HCT116 (cell line): Measurements from ENCODE around the gene G6PC2. TPM values are rescaled to one million over a fixed set of nuclear protein-coding genes. Genes with fewer than 3 reads are reported as not detected.

Source experiments
- ATAC-seq: fragments of 200-7000 bp; cut with Tn5 transposase; 2 replicates; pipeline ENCODE4 v1.9.1; 2020; ENCODE audit warnings: mild to moderate bottlenecking, moderate library complexity
- BruUV-seq: library from RNA; stranded (reverse); fragments of 400-500 nt; replicated peaks from 2 replicates; lab custom pipeline; 2021; lab: Mats Ljungman, UMichigan
- CTCF ChIA-PET: fragments of 300-600 bp; sonication (Branson Sonifier 250); formaldehyde crosslinking; loops from one replicate; lab custom pipeline; 2021; ENCODE audit warnings: antibody characterized with exemption; lab: Charles Lee
- POLR2A ChIA-PET: fragments of 300-600, 350-600 bp; sonication (Branson Sonifier 250); formaldehyde crosslinking; loops from one replicate; lab custom pipeline; 2021; ENCODE audit warnings: antibody characterized with exemption; lab: Charles Lee
- RAD21 ChIA-PET, 2 experiments: fragments of 300-600 bp; sonication (Branson Sonifier 250); formaldehyde crosslinking; loops; one replicate each; lab custom pipeline; 2023; ENCODE audit warnings: low total read pairs in 2 of 2; ENCODE audit not compliant: uncharacterized antibody in 2 of 2, unreplicated experiment in 2 of 2, low non-redundant PET in 1 of 2; lab: Charles Lee
- DNase-seq: peaks from one replicate; pipeline ENCODE4 v3.0.0-alpha.2; 2010; ENCODE audit warnings: low read depth, low spot score
- H2AFZ ChIP-seq: fragments of 200-600 bp; shearing (Covaris generic), sonication (generic); 2 replicates; pipeline ENCODE4 v1.6.1; 2017; ENCODE audit warnings: low read depth, mixed run types, mixed read lengths, antibody characterized with exemption, low read length; ENCODE audit not compliant: poor library complexity, severe bottlenecking
- H3K27ac ChIP-seq: 2 replicates; pipeline ENCODE4 v1.5.1; 2012; ENCODE audit warnings: low read depth, low read length
- H3K27me3 ChIP-seq: fragments of 200-600 bp; sonication (generic); 2 replicates; pipeline ENCODE4 v1.6.1; 2016; ENCODE audit warnings: mixed run types, low read length, mixed read lengths; ENCODE audit not compliant: insufficient read depth
- H3K36me3 ChIP-seq, 2 experiments: fragments of 200-500 bp in 1 of 2; fragments of 200-600 bp in 1 of 2; sonication (Bioruptor generic) in 1 of 2; sonication (generic) in 1 of 2; 2 replicates each; pipeline versions ENCODE4 v1.5.1 to v1.6.1; 2014 to 2016; ENCODE audit warnings: low read length in 2 of 2, inconsistent platforms in 1 of 2, mixed read lengths in 1 of 2, mixed run types in 1 of 2; ENCODE audit not compliant: insufficient read depth in 2 of 2, control insufficient read depth in 1 of 2
- H3K4me1 ChIP-seq, 2 experiments: fragments of 200-600 bp in 1 of 2; sonication (generic) in 1 of 2; 2 replicates each; pipeline versions ENCODE4 v1.5.1 to v1.6.1; 2012 to 2017; ENCODE audit warnings: low read length in 2 of 2, inconsistent platforms in 1 of 2, mild to moderate bottlenecking in 1 of 2, mixed read lengths in 1 of 2, mixed run types in 1 of 2, moderate library complexity in 1 of 2; ENCODE audit not compliant: insufficient read depth in 2 of 2, control insufficient read depth in 1 of 2
- H3K4me2 ChIP-seq: fragments of 200-600 bp; sonication (generic); 2 replicates; pipeline ENCODE4 v1.6.1; 2017; ENCODE audit warnings: mixed run types, low read length, mixed read lengths
- H3K4me3 ChIP-seq, 2 experiments: fragments of 200-600 bp in 1 of 2; sonication (generic) in 1 of 2; replicated peaks in 1 of 2; 2 replicates each; pipeline ENCODE4 v1.5.1; 2011 to 2016; ENCODE audit warnings: low read length in 2 of 2, control low read depth in 1 of 2, low read depth in 1 of 2, mild to moderate bottlenecking in 1 of 2, mixed read lengths in 1 of 2, mixed run types in 1 of 2
- H3K79me2 ChIP-seq: fragments of 200-600 bp; sonication (generic); 2 replicates; pipeline ENCODE4 v1.6.1; 2017; ENCODE audit warnings: mild to moderate bottlenecking, mixed run types, low read length, moderate library complexity, mixed read lengths; ENCODE audit not compliant: insufficient read depth
- H3K9ac ChIP-seq: fragments of 200-600 bp; sonication (generic); 2 replicates; pipeline ENCODE4 v1.6.1; 2016; ENCODE audit warnings: low read length, mixed read lengths
- H3K9me2 ChIP-seq: fragments of 200-600 bp; sonication (generic), shearing (Covaris generic); 2 replicates; pipeline ENCODE4 v1.6.1; 2017; ENCODE audit warnings: mixed run types, mild to moderate bottlenecking, moderate library complexity; ENCODE audit not compliant: insufficient read depth
- H3K9me3 ChIP-seq, 2 experiments: fragments of 200-500 bp in 1 of 2; fragments of 200-600 bp in 1 of 2; sonication (Bioruptor generic) in 1 of 2; sonication (generic) in 1 of 2; 2 replicates each; pipeline ENCODE4 v1.6.1; 2014 to 2017; ENCODE audit warnings: low read length in 2 of 2, mixed read lengths in 2 of 2, inconsistent platforms in 1 of 2, low read depth in 1 of 2, mild to moderate bottlenecking in 1 of 2, mixed run types in 1 of 2, moderate library complexity in 1 of 2; ENCODE audit not compliant: control insufficient read depth in 1 of 2, insufficient read depth in 1 of 2
- H4K20me1 ChIP-seq: fragments of 200-600 bp; sonication (generic), shearing (Covaris generic); 2 replicates; pipeline ENCODE4 v1.6.1; 2017; ENCODE audit warnings: mixed run types, mild to moderate bottlenecking, moderate library complexity; ENCODE audit not compliant: insufficient read depth
- CBX3 ChIP-seq: IDR thresholded peaks from 2 replicates; pipeline ENCODE4 v1.6.1; 2012; ENCODE audit warnings: low read depth
- CEBPB ChIP-seq: IDR thresholded peaks from 2 replicates; pipeline ENCODE4 v1.6.1; 2012; ENCODE audit warnings: low read depth
- EGR1 ChIP-seq: IDR thresholded peaks from 2 replicates; pipeline ENCODE4 v1.6.1; 2012; ENCODE audit warnings: low read depth
- EZH2 ChIP-seq: fragments of 200-600 bp; sonication (generic); IDR thresholded peaks from 2 replicates; pipeline ENCODE4 v1.6.1; 2017; ENCODE audit warnings: antibody characterized with exemption, mixed run types
- FOSL1 ChIP-seq: IDR thresholded peaks from 2 replicates; pipeline ENCODE4 v1.6.1; 2012; ENCODE audit warnings: low read depth
- POLR2AphosphoS5 ChIP-seq: IDR thresholded peaks from 2 replicates; pipeline ENCODE4 v1.6.1; 2011; ENCODE audit warnings: mild to moderate bottlenecking, low read depth, low read length, moderate library complexity
- RAD21 ChIP-seq: IDR thresholded peaks from 2 replicates; pipeline ENCODE4 v1.6.1; 2012; ENCODE audit warnings: low read depth, mild to moderate bottlenecking
- SIN3A ChIP-seq: IDR thresholded peaks from 2 replicates; pipeline ENCODE4 v1.6.1; 2012; ENCODE audit warnings: low read depth
- SRF ChIP-seq: IDR thresholded peaks from 2 replicates; pipeline ENCODE4 v1.6.1; 2012; ENCODE audit warnings: low read depth
- TCF7L2 ChIP-seq: IDR thresholded peaks from 2 replicates; pipeline ENCODE4 v1.7.0; 2011; ENCODE audit warnings: borderline replicate concordance, inconsistent platforms; ENCODE audit not compliant: insufficient read depth, insufficient read length; ENCODE audit errors: extremely low read depth
- YY1 ChIP-seq: IDR thresholded peaks from 2 replicates; pipeline ENCODE4 v1.6.1; 2011; ENCODE audit warnings: low read length, low read depth, moderate library complexity, mild to moderate bottlenecking; ENCODE audit not compliant: insufficient replicate concordance; ENCODE audit errors: extremely low read depth
- ZNF274 ChIP-seq: fragments of 200-500 bp; sonication (Bioruptor generic); IDR thresholded peaks from 2 replicates; pipeline ENCODE4 v1.6.1; 2014; ENCODE audit warnings: mild to moderate bottlenecking, low read depth, low read length, inconsistent platforms
- intact Hi-C: fragments of 100-400 bp; cut with micrococcal nuclease; formaldehyde crosslinking; loops from 2 replicates; pipeline ENCODE4 v1.10.0; 2022
- total RNA-seq: library from RNA; stranded (reverse); gene quantifications from one replicate; pipeline ENCODE4 v1.2.1, GENCODE V29; 2021; ENCODE audit not compliant: unreplicated experiment
- TF ChIP-seq, protein P1 (sequence below): IDR thresholded peaks from 2 replicates; pipeline ENCODE4 v1.6.1; 2012
- TF ChIP-seq, protein P2 (sequence below): IDR thresholded peaks from 2 replicates; pipeline ENCODE4 v1.6.1; 2012; ENCODE audit warnings: low read depth

Gene G6PC2
- total RNA-seq, 1 experiment from 2014 or later: not detected

DNA sequence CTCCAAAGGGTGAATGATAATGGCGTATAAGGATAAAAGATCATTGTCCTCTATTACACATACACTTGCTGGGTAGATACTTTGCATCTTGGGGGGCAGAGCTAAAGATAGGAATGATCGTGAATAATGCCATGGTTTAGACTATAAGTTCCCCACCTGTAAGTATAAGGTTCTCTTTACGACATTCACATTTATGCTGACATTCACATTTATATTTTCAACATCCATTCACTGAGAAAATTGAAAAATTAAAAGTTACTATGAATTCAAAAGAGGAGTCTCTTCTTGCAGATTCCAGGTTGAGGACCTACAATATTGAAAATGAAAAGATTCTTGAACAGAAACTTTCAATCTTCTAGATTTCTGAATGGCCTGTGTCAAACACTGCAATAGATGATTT, 8.8 kb upstream of the G6PC2 start:
- no peaks in the 10 kb centered on the region for H3K27me3 ChIP-seq
- H3K27ac ChIP-seq: no peak overlapping the region
- H3K9ac ChIP-seq: no peak overlapping the region
- peaks cover 20% of the 10 kb centered on the region for H3K79me2 ChIP-seq
- H3K9me3 ChIP-seq: no peaks in the 10 kb centered on the region
- no peak overlapping the region for H2AFZ ChIP-seq
- no peak overlapping the region for H3K4me3 ChIP-seq
- CTCF ChIA-PET: no interaction called here
- H3K4me1 ChIP-seq: peaks cover 7 to 11% of the 10 kb centered on the region in 2 experiments; a peak in 3 of 4 replicates
- no peaks in the 10 kb centered on the region for H3K9me2 ChIP-seq
- POLR2A ChIA-PET: no interaction called here
- TF ChIP-seq SIN3A (no peak), EZH2 (no peak), FOSL1 (no peak), EGR1 (no peak), CBX3 (no peak), POLR2AphosphoS5 (no peak), SRF (no peak), ZNF274 (no peak), TCF7L2 (no peak), RAD21 (no peak), YY1 (no peak), CEBPB (no peak)
- TF ChIP-seq, protein P1, sequence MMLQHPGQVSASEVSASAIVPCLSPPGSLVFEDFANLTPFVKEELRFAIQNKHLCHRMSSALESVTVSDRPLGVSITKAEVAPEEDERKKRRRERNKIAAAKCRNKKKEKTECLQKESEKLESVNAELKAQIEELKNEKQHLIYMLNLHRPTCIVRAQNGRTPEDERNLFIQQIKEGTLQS: no peak
- TF ChIP-seq, protein P2, sequence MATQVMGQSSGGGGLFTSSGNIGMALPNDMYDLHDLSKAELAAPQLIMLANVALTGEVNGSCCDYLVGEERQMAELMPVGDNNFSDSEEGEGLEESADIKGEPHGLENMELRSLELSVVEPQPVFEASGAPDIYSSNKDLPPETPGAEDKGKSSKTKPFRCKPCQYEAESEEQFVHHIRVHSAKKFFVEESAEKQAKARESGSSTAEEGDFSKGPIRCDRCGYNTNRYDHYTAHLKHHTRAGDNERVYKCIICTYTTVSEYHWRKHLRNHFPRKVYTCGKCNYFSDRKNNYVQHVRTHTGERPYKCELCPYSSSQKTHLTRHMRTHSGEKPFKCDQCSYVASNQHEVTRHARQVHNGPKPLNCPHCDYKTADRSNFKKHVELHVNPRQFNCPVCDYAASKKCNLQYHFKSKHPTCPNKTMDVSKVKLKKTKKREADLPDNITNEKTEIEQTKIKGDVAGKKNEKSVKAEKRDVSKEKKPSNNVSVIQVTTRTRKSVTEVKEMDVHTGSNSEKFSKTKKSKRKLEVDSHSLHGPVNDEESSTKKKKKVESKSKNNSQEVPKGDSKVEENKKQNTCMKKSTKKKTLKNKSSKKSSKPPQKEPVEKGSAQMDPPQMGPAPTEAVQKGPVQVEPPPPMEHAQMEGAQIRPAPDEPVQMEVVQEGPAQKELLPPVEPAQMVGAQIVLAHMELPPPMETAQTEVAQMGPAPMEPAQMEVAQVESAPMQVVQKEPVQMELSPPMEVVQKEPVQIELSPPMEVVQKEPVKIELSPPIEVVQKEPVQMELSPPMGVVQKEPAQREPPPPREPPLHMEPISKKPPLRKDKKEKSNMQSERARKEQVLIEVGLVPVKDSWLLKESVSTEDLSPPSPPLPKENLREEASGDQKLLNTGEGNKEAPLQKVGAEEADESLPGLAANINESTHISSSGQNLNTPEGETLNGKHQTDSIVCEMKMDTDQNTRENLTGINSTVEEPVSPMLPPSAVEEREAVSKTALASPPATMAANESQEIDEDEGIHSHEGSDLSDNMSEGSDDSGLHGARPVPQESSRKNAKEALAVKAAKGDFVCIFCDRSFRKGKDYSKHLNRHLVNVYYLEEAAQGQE: no peak
- DNase-seq: no peak
- H3K4me2 ChIP-seq: no peak overlapping the region
- no peak for ATAC-seq
- H4K20me1 ChIP-seq: no peaks in the 10 kb centered on the region
- intact Hi-C loops: no loop called here
- H3K36me3 ChIP-seq: peaks cover 5 to 8% of the 10 kb centered on the region in 2 experiments
- RAD21 ChIA-PET: no interaction called here
- no TSS peak for BruUV-seq
